HepG2 (cell line): ENCODE measurements around the gene DOP1B. TPM values are rescaled to one million over a fixed set of nuclear protein-coding genes. Genes with fewer than 3 reads are reported as not detected.

Experiments used
- CBX5 ChIP-seq: sonication (generic); formaldehyde crosslinking; IDR thresholded peaks from 2 replicates; pipeline ENCODE4 v1.4.0; 2020; ENCODE audit warnings: missing genetic modification reagents, borderline replicate concordance
- DMAP1 ChIP-seq: IDR thresholded peaks from 2 replicates; pipeline ENCODE4 v1.6.1; 2016
- GATAD2A ChIP-seq: IDR thresholded peaks from 2 replicates; pipeline ENCODE4 v1.6.1; 2016
- POLR2A ChIP-seq, 2 experiments: IDR thresholded peaks; 2 replicates each; pipeline ENCODE4 v1.6.1; 2011; ENCODE audit warnings: low read depth in 2 of 2, low read length in 2 of 2, mild to moderate bottlenecking in 1 of 2, moderate library complexity in 1 of 2; ENCODE audit not compliant: insufficient read depth in 1 of 2
- TEAD3 ChIP-seq: optimal IDR thresholded peaks from 2 replicates; pipeline ENCODE3; 2016; ENCODE audit warnings: borderline replicate concordance
- ZNF143 ChIP-seq: sonication (generic); formaldehyde crosslinking; IDR thresholded peaks from 2 replicates; pipeline ENCODE4 v1.4.0; 2020; ENCODE audit warnings: missing genetic modification reagents
- polyA plus RNA-seq, 8 experiments: library from polyadenylated mRNA; depleted of rRNA in 3 of 8; stranded (reverse) in 7 of 8; unstranded in 1 of 8; fragments of >200 nt; fragmentation: Illumina TruSeq in 4 of 8; extraction: Trizol in 4 of 8; gene quantifications; 2 replicates each; pipeline versions ENCODE4 v1.2.1 to v1.2.3, GENCODE V29; 2011 to 2016; ENCODE audit warnings: low read depth in 4 of 8, missing spikeins in 1 of 8, mixed read lengths in 1 of 8; ENCODE audit not compliant: insufficient read depth in 1 of 8
- total RNA-seq, 5 experiments: library from RNA; depleted of rRNA; stranded (reverse); fragments of >200 nt; fragmentation: Illumina TruSeq; extraction: Trizol; gene quantifications; 2 replicates each; pipeline ENCODE4 v1.2.3, GENCODE V29; 2016; ENCODE audit warnings: low read depth in 1 of 5
- TF ChIP-seq, protein P1 (sequence below), 2 experiments: IDR thresholded peaks; 2 replicates each; pipeline ENCODE4 v1.6.1; 2011 to 2012; ENCODE audit warnings: low read length in 2 of 2, borderline replicate concordance in 1 of 2, low read depth in 1 of 2, mild to moderate bottlenecking in 1 of 2, moderate library complexity in 1 of 2
- TF ChIP-seq, protein P2 (sequence below): IDR thresholded peaks from 2 replicates; pipeline ENCODE4 v1.6.1; 2016
- TF ChIP-seq, protein P3 (sequence below): sonication (generic); formaldehyde crosslinking; IDR thresholded peaks from 2 replicates; pipeline ENCODE4 v1.4.0; 2020; ENCODE audit warnings: missing genetic modification reagents, mild to moderate bottlenecking, borderline replicate concordance
- TF ChIP-seq, protein P4 (sequence below): sonication (generic); formaldehyde crosslinking; IDR thresholded peaks from 2 replicates; pipeline ENCODE4; 2020; ENCODE audit warnings: missing genetic modification reagents, mild to moderate bottlenecking, borderline replicate concordance
- TF ChIP-seq, protein P5 (sequence below): sonication (generic); formaldehyde crosslinking; IDR thresholded peaks from 2 replicates; pipeline ENCODE4 v1.8.1; 2023; ENCODE audit warnings: mild to moderate bottlenecking, missing genetic modification reagents, borderline replicate concordance
- TF ChIP-seq, protein P6 (sequence below): fragments of 450-650 bp; IDR thresholded peaks from 2 replicates; pipeline ENCODE4 v1.6.1; 2016
- TF ChIP-seq, protein P7 (sequence below): sonication (generic); IDR thresholded peaks from 2 replicates; pipeline ENCODE4 v1.6.1; 2016; ENCODE audit warnings: low read depth, borderline replicate concordance

The DOP1B gene
- total and polyA plus RNA-seq, 2 of the 13 experiments (the other 11 are each of a cell fraction or from before 2014, with no cell fraction given), result 2.8 to 3.2 TPM

DNA sequence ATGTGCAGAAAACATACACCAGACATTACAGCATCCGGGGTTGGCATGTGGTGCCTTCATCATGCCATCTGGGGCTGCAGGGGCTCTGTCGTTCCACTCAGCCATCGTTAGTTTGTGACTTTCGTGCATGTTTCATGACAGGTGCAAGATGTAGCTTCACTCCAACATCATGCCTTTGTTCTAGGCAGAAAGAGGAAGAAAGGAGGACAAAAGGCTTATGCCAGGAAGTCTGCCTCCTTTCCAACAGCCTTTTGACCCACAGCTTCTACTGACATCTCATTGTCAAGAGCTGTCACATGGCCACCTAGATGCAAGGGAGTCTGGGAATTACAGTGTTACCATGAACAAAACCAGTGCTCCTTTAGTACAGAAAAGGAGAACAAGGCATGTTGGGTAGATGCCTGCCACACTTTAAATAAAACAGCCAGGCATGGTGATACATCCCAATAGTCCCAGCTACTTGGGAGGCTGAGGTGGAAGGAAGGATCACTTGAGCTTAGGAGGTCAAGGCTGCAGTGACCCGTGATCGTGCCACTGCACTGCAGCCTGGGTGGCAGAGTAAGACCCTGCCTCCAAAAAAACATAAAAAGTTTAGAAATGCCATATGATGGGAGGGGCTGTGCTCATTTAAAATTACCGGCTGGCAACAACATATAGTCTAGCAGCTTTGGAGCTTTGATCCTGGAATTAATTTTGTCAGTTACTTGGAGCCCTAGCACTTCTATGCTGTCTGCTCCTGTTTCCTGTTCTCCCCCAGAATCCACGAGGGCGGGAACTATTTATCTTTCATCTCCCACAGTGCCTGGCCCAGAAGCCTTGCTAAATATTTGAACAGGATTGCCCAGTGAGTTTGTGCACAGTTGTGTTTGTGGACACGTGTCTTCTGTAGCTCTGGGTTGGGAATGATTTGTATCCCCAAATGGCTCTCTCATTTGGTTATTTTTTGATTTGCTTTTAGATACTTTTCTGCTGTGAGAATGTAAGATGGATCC is 7.4 kb downstream of the DOP1B start (continued):
- TF ChIP-seq, protein P1, sequence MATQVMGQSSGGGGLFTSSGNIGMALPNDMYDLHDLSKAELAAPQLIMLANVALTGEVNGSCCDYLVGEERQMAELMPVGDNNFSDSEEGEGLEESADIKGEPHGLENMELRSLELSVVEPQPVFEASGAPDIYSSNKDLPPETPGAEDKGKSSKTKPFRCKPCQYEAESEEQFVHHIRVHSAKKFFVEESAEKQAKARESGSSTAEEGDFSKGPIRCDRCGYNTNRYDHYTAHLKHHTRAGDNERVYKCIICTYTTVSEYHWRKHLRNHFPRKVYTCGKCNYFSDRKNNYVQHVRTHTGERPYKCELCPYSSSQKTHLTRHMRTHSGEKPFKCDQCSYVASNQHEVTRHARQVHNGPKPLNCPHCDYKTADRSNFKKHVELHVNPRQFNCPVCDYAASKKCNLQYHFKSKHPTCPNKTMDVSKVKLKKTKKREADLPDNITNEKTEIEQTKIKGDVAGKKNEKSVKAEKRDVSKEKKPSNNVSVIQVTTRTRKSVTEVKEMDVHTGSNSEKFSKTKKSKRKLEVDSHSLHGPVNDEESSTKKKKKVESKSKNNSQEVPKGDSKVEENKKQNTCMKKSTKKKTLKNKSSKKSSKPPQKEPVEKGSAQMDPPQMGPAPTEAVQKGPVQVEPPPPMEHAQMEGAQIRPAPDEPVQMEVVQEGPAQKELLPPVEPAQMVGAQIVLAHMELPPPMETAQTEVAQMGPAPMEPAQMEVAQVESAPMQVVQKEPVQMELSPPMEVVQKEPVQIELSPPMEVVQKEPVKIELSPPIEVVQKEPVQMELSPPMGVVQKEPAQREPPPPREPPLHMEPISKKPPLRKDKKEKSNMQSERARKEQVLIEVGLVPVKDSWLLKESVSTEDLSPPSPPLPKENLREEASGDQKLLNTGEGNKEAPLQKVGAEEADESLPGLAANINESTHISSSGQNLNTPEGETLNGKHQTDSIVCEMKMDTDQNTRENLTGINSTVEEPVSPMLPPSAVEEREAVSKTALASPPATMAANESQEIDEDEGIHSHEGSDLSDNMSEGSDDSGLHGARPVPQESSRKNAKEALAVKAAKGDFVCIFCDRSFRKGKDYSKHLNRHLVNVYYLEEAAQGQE (IDR thresholded peaks at IDR 0.05; ENCODE audit: borderline replicate concordance in 1 of 2, low read depth in 1 of 2, low read length in 2 of 2), result no peak
- TF ChIP-seq, protein P2, sequence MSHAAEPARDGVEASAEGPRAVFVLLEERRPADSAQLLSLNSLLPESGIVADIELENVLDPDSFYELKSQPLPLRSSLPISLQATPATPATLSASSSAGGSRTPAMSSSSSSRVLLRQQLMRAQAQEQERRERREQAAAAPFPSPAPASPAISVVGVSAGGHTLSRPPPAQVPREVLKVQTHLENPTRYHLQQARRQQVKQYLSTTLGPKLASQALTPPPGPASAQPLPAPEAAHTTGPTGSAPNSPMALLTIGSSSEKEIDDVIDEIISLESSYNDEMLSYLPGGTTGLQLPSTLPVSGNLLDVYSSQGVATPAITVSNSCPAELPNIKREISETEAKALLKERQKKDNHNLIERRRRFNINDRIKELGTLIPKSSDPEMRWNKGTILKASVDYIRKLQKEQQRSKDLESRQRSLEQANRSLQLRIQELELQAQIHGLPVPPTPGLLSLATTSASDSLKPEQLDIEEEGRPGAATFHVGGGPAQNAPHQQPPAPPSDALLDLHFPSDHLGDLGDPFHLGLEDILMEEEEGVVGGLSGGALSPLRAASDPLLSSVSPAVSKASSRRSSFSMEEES (CRISPR knock-in tag), result peak; percentile 56
- TF ChIP-seq POLR2A (IDR thresholded peaks at IDR 0.05; ENCODE audit: insufficient read depth in 1 of 2, low read depth in 2 of 2, low read length in 2 of 2) (no peak), ZNF143 (CRISPR knock-in tag) (peak; percentile 51), GATAD2A (CRISPR knock-in tag) (peak; percentile 75), TEAD3 (CRISPR knock-in tag) (peak; percentile 56), DMAP1 (no peak), CBX5 (CRISPR knock-in tag) (no peak)
- TF ChIP-seq, protein P3, sequence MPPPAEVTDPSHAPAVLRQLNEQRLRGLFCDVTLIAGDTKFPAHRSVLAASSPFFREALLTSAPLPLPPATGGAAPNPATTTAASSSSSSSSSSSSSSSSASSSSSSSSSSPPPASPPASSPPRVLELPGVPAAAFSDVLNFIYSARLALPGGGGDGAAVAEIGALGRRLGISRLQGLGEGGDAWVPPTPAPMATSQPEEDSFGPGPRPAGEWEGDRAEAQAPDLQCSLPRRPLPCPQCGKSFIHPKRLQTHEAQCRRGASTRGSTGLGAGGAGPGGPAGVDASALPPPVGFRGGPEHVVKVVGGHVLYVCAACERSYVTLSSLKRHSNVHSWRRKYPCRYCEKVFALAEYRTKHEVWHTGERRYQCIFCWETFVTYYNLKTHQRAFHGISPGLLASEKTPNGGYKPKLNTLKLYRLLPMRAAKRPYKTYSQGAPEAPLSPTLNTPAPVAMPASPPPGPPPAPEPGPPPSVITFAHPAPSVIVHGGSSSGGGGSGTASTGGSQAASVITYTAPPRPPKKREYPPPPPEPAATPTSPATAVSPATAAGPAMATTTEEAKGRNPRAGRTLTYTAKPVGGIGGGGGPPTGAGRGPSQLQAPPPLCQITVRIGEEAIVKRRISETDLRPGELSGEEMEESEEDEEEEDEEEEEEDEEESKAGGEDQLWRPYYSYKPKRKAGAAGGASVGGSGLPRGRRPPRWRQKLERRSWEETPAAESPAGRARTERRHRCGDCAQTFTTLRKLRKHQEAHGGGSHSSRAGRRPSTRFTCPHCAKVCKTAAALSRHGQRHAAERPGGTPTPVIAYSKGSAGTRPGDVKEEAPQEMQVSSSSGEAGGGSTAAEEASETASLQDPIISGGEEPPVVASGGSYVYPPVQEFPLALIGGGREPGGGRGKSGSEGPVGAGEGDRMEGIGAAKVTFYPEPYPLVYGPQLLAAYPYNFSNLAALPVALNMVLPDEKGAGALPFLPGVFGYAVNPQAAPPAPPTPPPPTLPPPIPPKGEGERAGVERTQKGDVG (CRISPR knock-in tag), result no peak
- TF ChIP-seq, protein P4, sequence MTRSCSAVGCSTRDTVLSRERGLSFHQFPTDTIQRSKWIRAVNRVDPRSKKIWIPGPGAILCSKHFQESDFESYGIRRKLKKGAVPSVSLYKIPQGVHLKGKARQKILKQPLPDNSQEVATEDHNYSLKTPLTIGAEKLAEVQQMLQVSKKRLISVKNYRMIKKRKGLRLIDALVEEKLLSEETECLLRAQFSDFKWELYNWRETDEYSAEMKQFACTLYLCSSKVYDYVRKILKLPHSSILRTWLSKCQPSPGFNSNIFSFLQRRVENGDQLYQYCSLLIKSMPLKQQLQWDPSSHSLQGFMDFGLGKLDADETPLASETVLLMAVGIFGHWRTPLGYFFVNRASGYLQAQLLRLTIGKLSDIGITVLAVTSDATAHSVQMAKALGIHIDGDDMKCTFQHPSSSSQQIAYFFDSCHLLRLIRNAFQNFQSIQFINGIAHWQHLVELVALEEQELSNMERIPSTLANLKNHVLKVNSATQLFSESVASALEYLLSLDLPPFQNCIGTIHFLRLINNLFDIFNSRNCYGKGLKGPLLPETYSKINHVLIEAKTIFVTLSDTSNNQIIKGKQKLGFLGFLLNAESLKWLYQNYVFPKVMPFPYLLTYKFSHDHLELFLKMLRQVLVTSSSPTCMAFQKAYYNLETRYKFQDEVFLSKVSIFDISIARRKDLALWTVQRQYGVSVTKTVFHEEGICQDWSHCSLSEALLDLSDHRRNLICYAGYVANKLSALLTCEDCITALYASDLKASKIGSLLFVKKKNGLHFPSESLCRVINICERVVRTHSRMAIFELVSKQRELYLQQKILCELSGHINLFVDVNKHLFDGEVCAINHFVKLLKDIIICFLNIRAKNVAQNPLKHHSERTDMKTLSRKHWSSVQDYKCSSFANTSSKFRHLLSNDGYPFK (CRISPR knock-in tag), result no peak
- TF ChIP-seq, protein P5, sequence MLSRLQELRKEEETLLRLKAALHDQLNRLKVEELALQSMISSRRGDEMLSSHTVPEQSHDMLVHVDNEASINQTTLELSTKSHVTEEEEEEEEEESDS (CRISPR knock-in tag), result 0 out of 2 replicates have a peak, but pooled peaks have one; percentile 46
- TF ChIP-seq, protein P6, sequence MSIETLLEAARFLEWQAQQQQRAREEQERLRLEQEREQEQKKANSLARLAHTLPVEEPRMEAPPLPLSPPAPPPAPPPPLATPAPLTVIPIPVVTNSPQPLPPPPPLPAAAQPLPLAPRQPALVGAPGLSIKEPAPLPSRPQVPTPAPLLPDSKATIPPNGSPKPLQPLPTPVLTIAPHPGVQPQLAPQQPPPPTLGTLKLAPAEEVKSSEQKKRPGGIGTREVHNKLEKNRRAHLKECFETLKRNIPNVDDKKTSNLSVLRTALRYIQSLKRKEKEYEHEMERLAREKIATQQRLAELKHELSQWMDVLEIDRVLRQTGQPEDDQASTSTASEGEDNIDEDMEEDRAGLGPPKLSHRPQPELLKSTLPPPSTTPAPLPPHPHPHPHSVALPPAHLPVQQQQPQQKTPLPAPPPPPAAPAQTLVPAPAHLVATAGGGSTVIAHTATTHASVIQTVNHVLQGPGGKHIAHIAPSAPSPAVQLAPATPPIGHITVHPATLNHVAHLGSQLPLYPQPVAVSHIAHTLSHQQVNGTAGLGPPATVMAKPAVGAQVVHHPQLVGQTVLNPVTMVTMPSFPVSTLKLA, result peak; percentile 62
- TF ChIP-seq, protein P7, sequence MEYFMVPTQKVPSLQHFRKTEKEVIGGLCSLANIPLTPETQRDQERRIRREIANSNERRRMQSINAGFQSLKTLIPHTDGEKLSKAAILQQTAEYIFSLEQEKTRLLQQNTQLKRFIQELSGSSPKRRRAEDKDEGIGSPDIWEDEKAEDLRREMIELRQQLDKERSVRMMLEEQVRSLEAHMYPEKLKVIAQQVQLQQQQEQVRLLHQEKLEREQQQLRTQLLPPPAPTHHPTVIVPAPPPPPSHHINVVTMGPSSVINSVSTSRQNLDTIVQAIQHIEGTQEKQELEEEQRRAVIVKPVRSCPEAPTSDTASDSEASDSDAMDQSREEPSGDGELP, result peak; percentile 38; the same call in 1 of the 2 replicates
